C4-2B (cell line): ENCODE results near the gene RRAS.

ENCODE experiments used
- H3K27ac ChIP-seq: fragments of 450-650 bp; 2 replicates; pipeline ENCODE4 v1.5.1; 2017
- CTCF ChIP-seq: fragments of 450-650 bp; conservative IDR thresholded peaks from 2 replicates; pipeline ENCODE4 v1.5.1; 2017; ENCODE audit warnings: mild to moderate bottlenecking
- ZFX ChIP-seq: fragments of 450-650 bp; IDR thresholded peaks from 2 replicates; pipeline ENCODE4 v1.6.1; 2017

The RRAS gene

GRCh38 chr19:49685845-49686332 lies 45.9 kb upstream of the RRAS start:
- no peak overlapping the region for H3K27ac ChIP-seq
- TF ChIP-seq CTCF (no peak), ZFX (no peak)

- no peak overlapping the region for H3K27ac ChIP-seq
- TF ChIP-seq ZFX = no peak
- TF ChIP-seq CTCF = no peak; the same call in 1 of the 2 replicates
Measured at GRCh38 chr19:49684983-49685553, 45.1 kb upstream of the RRAS start.

DNA sequence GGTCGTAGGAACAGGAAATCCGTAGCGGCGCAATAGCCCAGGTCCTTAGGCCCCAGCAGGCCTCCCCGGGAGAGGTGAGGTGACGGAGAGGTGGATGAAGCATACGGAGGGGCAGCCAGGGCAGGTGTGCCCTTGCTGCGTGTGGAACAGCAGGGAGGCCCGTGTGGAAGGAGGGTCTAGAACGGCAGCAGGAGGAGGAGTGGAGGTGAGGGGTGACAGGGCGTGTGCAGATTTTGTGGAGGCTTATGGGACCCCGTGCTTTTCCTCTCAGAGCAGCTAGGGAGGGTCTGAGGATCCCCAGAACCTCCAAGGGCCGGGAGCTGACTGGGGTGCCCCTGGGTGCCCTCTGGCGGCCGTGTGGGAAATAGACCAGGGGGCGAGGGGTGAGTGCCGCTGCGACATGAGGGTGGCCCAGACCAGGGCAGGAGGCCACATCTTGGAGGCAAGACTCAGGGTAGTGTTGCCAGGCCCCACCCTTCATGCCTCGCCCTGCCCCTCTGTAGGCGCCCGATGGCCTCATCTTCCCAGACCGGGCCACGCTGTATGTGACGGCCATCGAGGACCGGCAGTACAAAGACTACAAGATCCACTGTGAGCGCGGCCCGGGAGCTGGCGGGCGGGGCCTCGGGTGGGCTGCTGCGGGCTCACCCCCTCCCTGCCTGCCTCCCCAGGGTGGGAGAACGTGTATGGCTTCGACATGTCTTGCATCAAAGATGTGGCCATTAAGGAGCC lies 44.5 kb upstream of the RRAS start:
- peak; percentile 83 for TF ChIP-seq CTCF
- no peak for TF ChIP-seq ZFX
- H3K27ac ChIP-seq = no peak overlapping the region

GRCh38 chr19:49683814-49684250 lies 43.9 kb upstream of the RRAS start:
- no peak overlapping the region for H3K27ac ChIP-seq

GRCh38 chr19:49682274-49682673 lies 42.3 kb upstream of the RRAS start:
- H3K27ac ChIP-seq = no peak overlapping the region
- TF ChIP-seq CTCF (no peak), ZFX (no peak)

More at GRCh38 chr19:49683814-49684250, 43.9 kb upstream of the RRAS start:
- no peak for TF ChIP-seq ZFX
- no peak for TF ChIP-seq CTCF

GRCh38 chr19:49681830-49682229 lies 41.9 kb upstream of the RRAS start:
- no peak overlapping the region for H3K27ac ChIP-seq
- TF ChIP-seq ZFX = no peak
- TF ChIP-seq CTCF = no peak
